ENCODE data around the gene FHDC1.

The FHDC1 gene

DNA sequence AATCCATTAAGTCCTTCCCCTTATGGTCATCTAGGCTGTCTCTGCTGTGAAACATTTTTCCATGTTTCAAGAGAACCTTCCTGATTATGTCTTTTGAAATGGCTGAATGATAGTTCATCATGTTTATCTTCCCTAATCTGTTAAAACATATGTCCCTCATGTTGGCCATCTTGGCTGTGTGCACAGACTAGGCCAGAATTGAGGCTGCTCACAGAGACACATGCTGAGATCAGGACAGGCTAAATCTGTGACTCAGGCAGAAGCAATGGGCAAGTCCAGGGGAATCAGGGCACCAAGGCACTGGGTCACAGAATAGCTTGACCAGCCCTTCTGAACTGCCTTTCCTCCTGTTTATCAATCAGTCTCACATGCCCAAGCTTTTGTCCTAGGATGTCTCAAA lies 78.3 kb downstream of the FHDC1 start:
- no peak for DNase-seq

DNA sequence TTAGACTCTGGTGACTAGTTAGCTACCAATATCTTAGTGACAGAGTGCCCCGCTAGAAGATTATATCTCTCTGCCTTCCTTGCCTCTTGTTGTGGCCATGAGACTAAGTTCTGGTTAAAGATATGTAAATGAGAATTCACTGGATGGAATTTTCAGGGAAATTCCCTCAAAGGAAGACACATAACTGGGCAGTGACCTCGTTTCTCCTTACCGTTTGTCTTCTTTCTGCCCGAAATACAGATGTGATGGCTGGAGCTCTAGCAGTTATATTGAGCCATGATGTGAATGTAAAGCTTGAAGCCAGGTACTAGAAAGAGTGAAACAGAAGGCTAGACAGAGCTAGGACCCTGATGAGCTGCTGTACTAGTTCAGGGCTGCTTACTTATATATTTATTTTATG lies 80.5 kb downstream of the FHDC1 start:
- no peak for DNase-seq

DNA sequence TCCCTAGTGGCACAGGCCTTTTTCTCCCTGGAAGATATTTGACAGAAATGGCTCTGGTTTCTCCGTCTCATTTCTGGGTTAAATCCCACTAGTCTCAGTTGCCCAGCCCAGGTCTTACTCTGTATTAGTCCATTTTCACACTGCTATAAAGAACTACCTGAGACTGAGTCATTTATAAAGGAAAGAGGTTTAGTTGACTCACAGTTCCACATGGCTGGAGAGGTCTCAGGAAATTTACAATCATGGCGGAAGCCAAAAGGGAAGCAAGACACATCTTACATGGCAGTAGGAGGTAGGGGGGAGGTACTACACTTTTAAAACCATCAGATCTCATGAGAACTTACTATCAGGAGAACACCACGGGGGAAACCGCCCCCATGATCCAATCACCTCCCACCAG lies 81.9 kb downstream of the FHDC1 start:
- no peak for DNase-seq

DNA sequence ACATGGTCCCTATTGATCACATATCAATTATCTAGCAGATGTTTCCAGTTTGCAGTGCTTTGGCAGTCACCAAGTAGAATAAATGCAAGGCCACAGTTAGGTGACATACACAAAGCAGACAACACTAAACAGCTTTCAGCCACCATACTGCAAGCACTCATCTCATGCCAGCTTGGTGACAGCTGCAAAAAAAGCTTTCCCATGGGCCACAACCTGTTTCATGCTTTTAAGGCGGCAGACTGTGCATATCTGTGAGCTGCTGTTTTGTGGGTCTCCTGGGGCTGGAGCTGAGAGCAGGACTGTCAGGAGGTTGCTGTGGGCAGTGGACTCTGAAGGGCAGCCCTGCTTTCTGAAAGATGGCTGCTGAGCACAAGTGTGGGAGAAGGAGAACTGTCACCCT lies 82.6 kb downstream of the FHDC1 start:
- DNase-seq = peak; percentile 58

DNA sequence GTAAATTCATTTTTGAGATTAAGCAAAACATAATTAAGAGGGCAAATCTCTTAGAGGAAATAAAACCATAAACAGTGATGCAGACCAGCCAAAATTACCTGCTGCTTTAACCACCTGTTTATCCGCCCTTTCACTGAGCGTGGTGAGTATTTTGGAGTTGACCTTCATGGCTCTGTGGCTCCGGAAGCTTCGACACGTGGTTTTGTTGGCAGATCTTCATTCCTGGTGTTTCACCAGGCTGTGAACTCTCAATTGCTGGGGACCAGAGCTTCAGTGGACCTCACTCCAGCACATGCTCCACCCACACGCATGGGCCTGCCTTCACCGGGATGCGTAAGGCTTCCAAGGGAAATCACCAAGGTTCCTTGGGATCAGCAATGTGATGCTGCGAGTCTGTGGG lies 83.8 kb downstream of the FHDC1 start:
- DNase-seq = no peak

DNA sequence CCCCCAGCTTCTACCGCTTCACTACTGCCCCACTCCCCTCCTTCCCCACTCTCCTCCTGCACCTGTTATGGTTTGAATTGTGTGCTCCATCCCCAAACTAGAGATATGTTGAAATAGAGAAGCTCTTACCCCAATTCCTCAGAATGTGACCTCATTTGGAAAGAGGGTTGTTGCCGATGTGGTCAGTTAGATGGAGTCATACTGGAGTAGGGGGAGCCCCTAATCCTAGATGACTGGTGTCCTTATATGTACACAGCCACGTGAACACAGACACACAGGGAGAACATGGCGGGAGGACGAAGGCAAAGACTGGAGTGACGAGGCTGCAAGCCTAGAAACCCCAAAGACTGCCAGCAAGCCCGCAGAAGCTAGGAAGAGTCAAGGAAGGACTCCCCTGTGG lies 84.3 kb downstream of the FHDC1 start:
- DNase-seq = no peak

DNA sequence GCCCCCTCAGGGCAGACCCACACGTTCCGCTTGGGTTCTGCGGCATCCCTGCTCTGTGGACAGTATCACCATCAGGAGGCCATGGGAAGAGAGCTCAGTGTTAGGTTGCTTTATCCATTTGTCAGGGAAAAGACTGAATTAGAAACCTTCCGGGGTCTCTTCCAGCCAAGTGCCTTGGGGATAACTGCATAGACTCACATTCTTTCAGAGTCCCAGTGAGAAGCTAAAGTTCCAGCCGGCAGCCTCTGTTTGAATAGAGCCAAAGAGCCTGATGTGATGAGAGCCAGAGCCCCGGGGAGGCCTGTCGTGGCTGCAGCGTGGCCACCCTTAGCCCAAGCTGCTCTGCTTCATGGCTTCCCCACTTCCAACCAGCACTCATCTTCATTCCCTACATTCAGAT lies 85.2 kb downstream of the FHDC1 start:
- DNase-seq = no peak

DNA sequence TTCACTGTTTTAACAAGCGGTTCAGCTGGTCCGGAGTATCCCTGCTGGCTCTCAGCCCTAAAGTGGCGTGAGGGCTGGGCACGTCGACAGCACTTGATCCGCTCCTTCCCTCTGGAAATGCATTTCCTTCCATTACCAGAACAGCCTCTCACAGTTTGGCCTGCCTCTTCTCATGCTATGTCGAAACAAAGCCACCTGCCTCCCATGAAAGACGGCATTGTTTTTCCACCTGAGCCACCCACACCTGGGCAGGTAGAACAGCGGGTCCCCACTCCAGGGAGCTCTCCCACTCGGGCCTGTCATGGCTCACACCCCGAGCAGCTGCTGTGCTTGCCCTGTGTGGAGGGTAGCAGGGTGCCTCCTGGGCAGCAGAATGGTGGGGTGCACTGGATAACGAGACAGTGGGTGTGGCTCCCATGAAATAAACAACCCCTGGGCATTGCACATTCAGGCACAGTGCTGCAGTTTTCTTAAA lies 86.2 kb downstream of the FHDC1 start:
- no peak for DNase-seq

DNA sequence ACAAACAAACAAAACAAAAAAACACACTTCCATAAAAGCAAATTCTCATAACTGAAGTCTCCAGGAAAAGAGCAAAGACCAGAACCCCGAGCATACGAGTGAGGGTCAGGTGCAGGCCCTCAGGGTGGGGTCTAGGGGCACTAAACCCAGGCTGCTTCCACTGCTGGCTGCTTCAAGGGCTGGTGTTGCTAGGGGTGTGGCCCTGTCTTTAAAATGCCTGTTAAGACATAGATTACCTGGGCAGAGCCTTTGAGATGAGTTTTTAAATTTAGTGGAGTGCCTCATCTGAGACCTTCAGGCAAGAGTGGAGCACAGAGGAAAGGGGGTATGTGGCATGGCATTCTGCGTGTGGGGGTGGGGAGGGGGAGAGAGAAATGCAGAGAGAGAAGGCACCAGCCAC lies 87.0 kb downstream of the FHDC1 start:
- DNase-seq = no peak

DNA sequence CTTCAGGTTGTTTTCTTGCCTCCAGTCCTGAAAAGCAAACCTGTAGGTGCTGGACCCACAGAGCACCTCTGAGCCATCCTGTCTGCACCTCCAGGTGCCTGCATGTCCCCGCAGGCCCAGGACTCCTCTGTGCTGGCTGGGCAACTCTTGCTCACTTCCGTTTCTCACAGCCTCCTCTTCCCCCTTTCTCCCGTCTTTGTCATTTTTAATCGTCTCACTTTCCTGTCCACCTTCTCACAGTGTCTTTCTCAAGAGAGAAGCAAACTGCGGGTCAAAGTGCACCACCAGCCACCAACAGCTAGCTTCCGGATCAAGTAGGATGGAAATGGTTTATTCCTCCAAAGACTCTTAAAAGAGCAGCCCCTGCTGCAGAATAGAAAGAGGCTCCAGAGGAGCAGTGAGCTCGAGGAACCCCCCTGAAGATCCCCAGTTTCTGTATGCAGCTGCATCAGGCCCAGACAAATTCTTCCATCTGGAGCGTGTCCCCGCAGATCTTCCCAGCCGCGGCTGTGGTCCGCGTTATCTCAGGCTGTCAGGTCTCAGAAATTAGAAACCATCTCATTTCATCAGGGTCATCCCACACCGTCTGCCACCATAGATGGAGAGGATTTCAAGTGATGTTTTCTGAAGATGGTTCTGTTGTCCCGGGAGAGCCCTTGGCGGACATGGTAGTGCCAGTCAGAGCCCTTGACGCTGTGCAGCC lies 87.7 kb downstream of the FHDC1 start:
- DNase-seq = peak; percentile 40

DNA sequence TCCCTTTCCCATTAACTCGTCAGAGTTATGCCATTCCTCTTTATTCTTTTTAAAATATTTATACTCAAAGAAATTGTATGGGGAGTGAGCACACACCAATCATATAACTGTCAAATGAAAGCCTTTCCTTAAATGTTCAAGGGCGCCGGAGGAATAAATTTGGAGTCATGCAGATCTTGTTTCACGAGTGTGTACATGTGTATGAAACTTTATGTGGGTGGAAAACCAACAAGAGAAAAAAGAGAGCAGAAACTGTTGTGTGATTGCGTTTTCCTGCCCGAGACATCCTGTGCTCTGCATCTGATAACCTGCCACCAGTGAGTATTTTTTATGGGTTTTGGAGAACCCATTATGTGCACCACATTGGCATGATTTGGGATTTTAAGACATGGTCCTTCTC lies 88.3 kb downstream of the FHDC1 start:
- no peak for DNase-seq

DNA sequence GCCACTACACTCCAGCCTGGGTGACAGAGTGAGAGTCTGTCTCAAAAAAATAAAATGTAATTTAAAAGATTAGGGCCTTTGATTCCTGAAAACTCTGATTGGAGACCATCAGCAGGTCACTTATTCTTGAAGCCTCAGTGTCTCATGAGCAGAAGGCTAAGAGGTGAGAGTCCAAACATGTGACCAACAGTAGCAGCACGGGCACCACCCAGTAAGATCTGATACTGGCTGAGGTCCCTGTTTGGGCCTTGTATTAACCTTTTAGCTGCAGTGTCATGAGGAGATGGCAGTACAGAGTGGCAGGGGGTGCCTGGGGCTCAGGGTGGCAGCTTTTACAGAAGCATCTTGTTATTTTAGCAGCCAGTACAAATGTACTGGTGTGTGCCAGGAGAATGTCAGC lies 89.3 kb downstream of the FHDC1 start:
- DNase-seq = no peak

DNA sequence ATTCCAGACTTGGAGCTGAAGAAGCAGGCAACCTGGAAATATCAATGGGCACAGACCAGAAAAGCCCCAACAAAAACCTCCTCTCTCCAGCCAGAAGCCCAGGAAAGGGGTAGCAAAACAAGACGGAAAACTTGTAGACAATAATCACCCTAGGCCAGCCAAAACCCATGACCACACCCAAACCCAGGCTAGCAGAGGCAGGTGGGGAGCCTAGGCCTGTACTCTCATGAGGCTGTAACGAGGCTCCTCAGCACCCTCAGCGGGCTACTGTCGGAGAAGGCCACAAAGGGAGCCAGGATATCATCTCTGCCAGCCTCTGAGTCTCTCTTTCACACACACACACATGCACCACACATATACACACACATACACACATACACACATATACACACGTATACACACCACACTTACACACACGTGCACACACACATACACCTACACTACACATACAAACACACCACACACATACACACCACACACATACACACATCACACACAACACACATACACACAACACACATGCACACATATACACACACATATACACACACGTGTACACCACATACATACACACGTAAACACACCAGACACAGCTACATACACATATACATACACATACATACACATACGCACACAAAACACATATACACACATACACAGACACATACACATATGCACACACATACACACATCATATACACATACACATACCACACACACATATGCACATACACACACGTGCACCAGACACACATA lies 90.6 kb downstream of the FHDC1 start:
- no peak for DNase-seq

DNA sequence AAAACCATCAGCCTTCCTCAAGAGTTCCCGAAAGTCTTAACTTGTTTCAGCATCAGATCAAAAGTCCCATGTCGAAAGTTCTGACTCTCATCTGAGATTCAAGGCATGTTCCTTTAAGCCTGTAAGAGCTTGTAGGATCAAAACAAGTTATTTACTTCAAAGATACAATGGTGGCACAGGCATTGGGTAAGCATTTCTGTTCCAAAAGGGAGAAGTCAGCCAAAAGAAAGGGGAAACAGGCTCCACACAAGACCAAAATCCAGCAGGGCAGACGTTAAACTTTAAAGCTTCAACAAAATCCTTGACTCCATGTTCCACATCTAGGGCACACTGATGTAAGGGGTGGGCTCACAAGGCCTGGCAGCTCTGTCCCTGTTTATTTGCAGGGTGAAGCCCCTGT lies 91.7 kb downstream of the FHDC1 start:
- no peak for DNase-seq

DNA sequence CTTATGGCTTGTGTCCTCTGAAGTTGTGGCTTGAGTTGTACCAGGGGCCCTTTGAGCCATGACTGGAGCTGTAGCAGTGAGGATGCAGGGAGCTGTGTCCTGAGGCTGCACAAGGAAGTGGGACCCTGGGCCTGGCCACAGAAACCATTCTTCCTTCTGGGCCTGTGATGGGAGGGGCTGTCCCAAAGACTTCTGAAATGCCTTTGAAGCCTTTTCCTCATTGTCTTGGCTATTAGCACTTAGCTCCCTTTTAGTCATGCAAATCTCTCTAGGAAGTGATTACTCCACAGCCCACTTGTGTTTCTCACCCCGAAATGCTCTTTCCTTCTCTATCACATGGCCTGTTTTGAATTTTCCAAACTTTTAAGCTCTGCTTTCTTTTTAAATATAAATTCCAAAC lies 92.4 kb downstream of the FHDC1 start:
- no peak for DNase-seq
